A673 (cell line): ENCODE measurements around the gene CYSLTR2. TPM values are rescaled to one million over a fixed set of nuclear protein-coding genes. Genes with fewer than 3 reads are reported as not detected.
A peak's percentile ranks its signal among the peaks of the same experiment; 100 is the strongest.

Experiments
- Bru-seq: library from RNA; stranded (reverse); fragments of 400-500 nt; gene quantifications from one replicate; lab custom pipeline; 2021; lab: Mats Ljungman, UMichigan
- BruChase-seq, 2 experiments: library from RNA; stranded (reverse); fragments of 400-500 nt; gene quantifications; one replicate each; lab custom pipeline; 2021; lab: Mats Ljungman, UMichigan
- BruUV-seq: library from RNA; stranded (reverse); fragments of 400-500 nt; replicated peaks from 2 replicates; lab custom pipeline; 2021; lab: Mats Ljungman, UMichigan
- CTCF ChIA-PET: fragments of 300-600 bp; sonication (Branson Sonifier 250); formaldehyde crosslinking; loops from one replicate; lab custom pipeline; 2022; ENCODE audit warnings: antibody characterized with exemption; lab: Charles Lee
- POLR2A ChIA-PET: fragments of 300-600 bp; sonication (Branson Sonifier 250); formaldehyde crosslinking; loops from one replicate; lab custom pipeline; 2022; ENCODE audit warnings: antibody characterized with exemption; ENCODE audit not compliant: low non-redundant PET; lab: Charles Lee
- DNase-seq: peaks from one replicate; pipeline ENCODE4 v3.0.0-alpha.2; 2015; ENCODE audit warnings: low spot score
- H3K27ac ChIP-seq: fragments of 200-600 bp; sonication (generic); 2 replicates; pipeline ENCODE4 v1.5.1; 2016; ENCODE audit warnings: mixed run types, low read depth, mild to moderate bottlenecking, mixed read lengths, antibody characterized with exemption, low read length; ENCODE audit not compliant: poor library complexity, severe bottlenecking
- H3K27me3 ChIP-seq: fragments of 200-600 bp; sonication (generic); replicated peaks from 2 replicates; pipeline ENCODE4 v1.6.1; 2017; ENCODE audit warnings: mixed run types, low read depth, mild to moderate bottlenecking, mixed read lengths, antibody characterized with exemption, low read length; ENCODE audit not compliant: insufficient read depth, poor library complexity
- H3K36me3 ChIP-seq: fragments of 200-600 bp; sonication (generic); 2 replicates; pipeline ENCODE4 v1.6.1; 2016; ENCODE audit warnings: mixed run types, mild to moderate bottlenecking, mixed read lengths, antibody characterized with exemption, low read length; ENCODE audit not compliant: insufficient read depth, poor library complexity, severe bottlenecking
- H3K4me1 ChIP-seq: fragments of 200-600 bp; sonication (generic); 2 replicates; pipeline ENCODE4 v1.6.1; 2017; ENCODE audit warnings: mixed run types, mild to moderate bottlenecking, mixed read lengths, antibody characterized with exemption, low read length; ENCODE audit not compliant: insufficient read depth, poor library complexity, severe bottlenecking
- H3K4me3 ChIP-seq: fragments of 200-600 bp; sonication (generic); 2 replicates; pipeline ENCODE4 v1.5.1; 2016; ENCODE audit warnings: low read depth, mixed run types, mild to moderate bottlenecking, mixed read lengths, low read length; ENCODE audit not compliant: poor library complexity, severe bottlenecking
- H3K9me3 ChIP-seq: fragments of 200-600 bp; sonication (generic); 2 replicates; pipeline ENCODE4 v1.6.1; 2016; ENCODE audit warnings: mixed run types, low read depth, mild to moderate bottlenecking, mixed read lengths, antibody characterized with exemption, low read length; ENCODE audit not compliant: poor library complexity, severe bottlenecking
- EZH2 ChIP-seq: fragments of 200-600 bp; sonication (generic); IDR thresholded peaks from 2 replicates; pipeline ENCODE4 v1.6.1; 2017; ENCODE audit warnings: borderline replicate concordance, low read depth, mild to moderate bottlenecking, mixed read lengths, antibody characterized with exemption, low read length; ENCODE audit not compliant: poor library complexity, severe bottlenecking
- intact Hi-C: fragments of 100-400 bp; cut with micrococcal nuclease; formaldehyde crosslinking; loops from one replicate; pipeline ENCODE4 v1.10.0; 2022; ENCODE audit not compliant: unreplicated experiment
- long read RNA-seq: library from polyadenylated mRNA; stranded (forward); transcript quantifications from one replicate; pipeline ENCODE4 v2.0.0, GENCODE V29; 2022
- total RNA-seq: library from RNA; stranded (reverse); gene quantifications from 2 replicates; pipeline ENCODE4 v1.2.3, GENCODE V29; 2021
- TF ChIP-seq, protein P1 (sequence below): fragments of 300-800, 200-600 bp; sonication (generic); conservative IDR thresholded peaks from 2 replicates; pipeline ENCODE4 v1.5.1; 2017; ENCODE audit warnings: low read depth, mild to moderate bottlenecking, antibody characterized with exemption, low read length, moderate library complexity, mixed read lengths

Gene CYSLTR2
- total RNA-seq (not detected in 2 replicates), Bru-seq, nascent RNA (percentile 1 among the genes with signal in this experiment), BruChase-seq, experiment 1, labeled RNA remaining after a 2-hour chase (not detected), BruChase-seq, experiment 2, labeled RNA remaining after a 6-hour chase (percentile 7 among the genes with signal in this experiment)
- long read RNA-seq = 0 reads

DNA sequence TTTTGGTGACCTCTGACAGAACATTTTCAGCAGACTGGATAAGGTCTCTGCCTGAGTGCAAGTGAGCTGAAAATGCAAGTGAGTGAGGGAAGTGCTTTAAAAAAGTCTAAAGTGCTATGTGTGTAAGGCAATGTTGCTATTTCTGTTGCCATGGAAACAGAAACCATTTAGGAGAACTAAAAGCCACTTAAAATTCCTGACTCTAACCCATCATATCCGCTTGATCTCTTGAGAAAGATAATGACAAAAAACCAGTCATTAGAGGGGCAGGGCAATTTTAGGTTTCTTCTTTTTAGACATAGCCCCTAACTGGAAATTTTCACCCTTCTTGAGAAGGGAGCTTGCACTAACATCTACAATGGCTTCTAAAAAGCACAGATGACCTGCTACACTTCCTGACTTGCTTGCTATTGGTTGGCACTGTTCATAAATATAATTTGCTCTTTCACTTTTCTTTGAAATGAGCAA lies at the start of gene CYSLTR2:
TSS of gene CYSLTR2 (plus strand) at position 458 of the 468 bp plus-strand sequence. CDS start 52,889 bp downstream, outside the sequence.
- no peaks in the 10 kb centered on the region for H3K27me3 ChIP-seq
- H3K4me1 ChIP-seq = no peaks in the 10 kb centered on the region
- DNase-seq = peak; percentile 46
- no peak within 1 kb of the TSS for H3K4me3 ChIP-seq
- no peak for TF ChIP-seq EZH2
- TF ChIP-seq, protein P1, sequence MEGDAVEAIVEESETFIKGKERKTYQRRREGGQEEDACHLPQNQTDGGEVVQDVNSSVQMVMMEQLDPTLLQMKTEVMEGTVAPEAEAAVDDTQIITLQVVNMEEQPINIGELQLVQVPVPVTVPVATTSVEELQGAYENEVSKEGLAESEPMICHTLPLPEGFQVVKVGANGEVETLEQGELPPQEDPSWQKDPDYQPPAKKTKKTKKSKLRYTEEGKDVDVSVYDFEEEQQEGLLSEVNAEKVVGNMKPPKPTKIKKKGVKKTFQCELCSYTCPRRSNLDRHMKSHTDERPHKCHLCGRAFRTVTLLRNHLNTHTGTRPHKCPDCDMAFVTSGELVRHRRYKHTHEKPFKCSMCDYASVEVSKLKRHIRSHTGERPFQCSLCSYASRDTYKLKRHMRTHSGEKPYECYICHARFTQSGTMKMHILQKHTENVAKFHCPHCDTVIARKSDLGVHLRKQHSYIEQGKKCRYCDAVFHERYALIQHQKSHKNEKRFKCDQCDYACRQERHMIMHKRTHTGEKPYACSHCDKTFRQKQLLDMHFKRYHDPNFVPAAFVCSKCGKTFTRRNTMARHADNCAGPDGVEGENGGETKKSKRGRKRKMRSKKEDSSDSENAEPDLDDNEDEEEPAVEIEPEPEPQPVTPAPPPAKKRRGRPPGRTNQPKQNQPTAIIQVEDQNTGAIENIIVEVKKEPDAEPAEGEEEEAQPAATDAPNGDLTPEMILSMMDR = no peak
- H3K9me3 ChIP-seq = no peaks in the 10 kb centered on the region
- no peak within 1 kb of the TSS for H3K27ac ChIP-seq
- intact Hi-C loops = no loop called here
- CTCF ChIA-PET = no interaction called here
- no peaks in the 10 kb centered on the region for H3K36me3 ChIP-seq
- no TSS peak for BruUV-seq
- POLR2A ChIA-PET = no interaction called here

DNA sequence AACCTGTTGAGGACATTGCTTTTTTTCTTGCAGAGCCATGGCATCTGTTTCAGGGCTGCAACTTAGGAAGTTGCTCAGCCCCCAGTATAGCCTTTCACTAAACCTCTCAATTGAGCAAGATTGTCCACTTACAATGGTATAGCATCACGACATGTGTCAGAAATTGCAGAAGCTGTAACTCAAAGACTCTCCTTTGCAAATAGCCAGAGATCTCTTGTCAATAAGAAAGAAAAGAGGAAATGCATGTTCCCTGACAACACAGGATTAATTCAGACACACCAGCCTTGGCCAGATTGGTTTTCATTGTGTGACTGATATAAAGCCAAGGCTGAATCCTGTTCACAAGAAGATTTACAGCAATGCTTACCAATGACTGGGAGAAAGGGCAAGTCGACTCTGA lies 38.7 kb upstream of the CYSLTR2 start:
- intact Hi-C loops = no loop called here
- Histone ChIP-seq H3K4me3 (no peak overlapping the region), H3K9me3 (no peaks in the 10 kb centered on the region), H3K27me3 (no peaks in the 10 kb centered on the region), H3K27ac (no peak overlapping the region), H3K36me3 (no peaks in the 10 kb centered on the region), H3K4me1 (no peaks in the 10 kb centered on the region)
- no TSS peak for BruUV-seq
- ChIA-PET CTCF (no interaction called here), POLR2A (no interaction called here)
- TF ChIP-seq, protein P1 = no peak
- TF ChIP-seq EZH2 = no peak
- no peak for DNase-seq

GRCh38 chr13:48618937-48619336 lies 34.8 kb upstream of the CYSLTR2 start:
- intact Hi-C loops = no loop called here
- DNase-seq = no peak
- TF ChIP-seq EZH2 = no peak
- TF ChIP-seq, protein P1 = no peak
- BruUV-seq = no TSS peak
- Histone ChIP-seq H3K9me3 (no peaks in the 10 kb centered on the region), H3K4me3 (no peak overlapping the region), H3K27me3 (no peaks in the 10 kb centered on the region), H3K36me3 (no peaks in the 10 kb centered on the region), H3K27ac (no peak overlapping the region), H3K4me1 (no peaks in the 10 kb centered on the region)
- ChIA-PET CTCF (no interaction called here), POLR2A (no interaction called here)
